G401 (cell line): ENCODE measurements around the gene CFAP126. TPM values are rescaled to one million over a fixed set of nuclear protein-coding genes. Genes with fewer than 3 reads are reported as not detected.
A peak's percentile ranks its signal among the peaks of the same experiment; 100 is the strongest.
"Not testable (repeated sequence)": the region's sequence is repeated elsewhere in the genome, so short reads cannot be mapped to it uniquely, and the experiment has no call there.

ENCODE experiments used
- DNase-seq: peaks from one replicate; pipeline ENCODE4 v3.0.0-alpha.2; 2015; ENCODE audit warnings: low spot score
- in situ Hi-C: cut with HindIII; loops from 2 replicates; pipeline ENCODE4 v1.10.0; 2016; ENCODE audit warnings: low sequenced_read_pairs, mixed read lengths
- total RNA-seq: library from RNA; depleted of rRNA; stranded (reverse); fragments of >200 nt; shearing (Covaris generic); gene quantifications from 2 replicates; pipeline ENCODE4 v1.2.3, GENCODE V29; 2014

Gene CFAP126
- total RNA-seq, 1 experiment from 2014 or later, result not detected

DNA sequence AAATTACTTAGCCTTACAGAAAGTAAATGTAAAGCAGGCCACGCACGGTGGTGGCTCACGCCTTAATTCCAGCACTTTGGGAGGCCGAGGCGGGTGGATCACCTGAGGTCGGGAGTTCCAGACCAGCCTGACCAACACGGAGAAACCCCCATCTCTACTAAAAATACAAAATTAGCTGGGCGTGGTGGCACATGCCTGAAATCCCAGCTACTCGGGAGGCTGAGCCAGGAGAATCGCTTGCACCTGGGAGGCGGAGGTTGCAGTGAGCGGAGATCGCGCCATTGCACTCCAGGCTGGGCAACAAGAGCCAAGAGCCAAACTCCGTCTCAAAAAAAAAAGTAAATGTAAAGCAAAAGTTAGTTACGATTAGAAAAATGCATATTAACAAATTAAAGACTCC, 21.5 kb upstream of the CFAP126 start:
- in situ Hi-C loops, result loop anchor here (25.0 kb wide), 1 partner anchor 177 kb away; the partner anchor contains the start of genes APOA2, FCER1G and NDUFS2
- DNase-seq, result not testable (repeated sequence)

GRCh38 chr1:161388639-161389038, 21.0 kb upstream of the CFAP126 start:
- in situ Hi-C loops, result loop anchor here (25.0 kb wide), 1 partner anchor 176 kb away; the partner anchor contains the start of genes APOA2, FCER1G and NDUFS2
- DNase-seq, result no peak

DNA sequence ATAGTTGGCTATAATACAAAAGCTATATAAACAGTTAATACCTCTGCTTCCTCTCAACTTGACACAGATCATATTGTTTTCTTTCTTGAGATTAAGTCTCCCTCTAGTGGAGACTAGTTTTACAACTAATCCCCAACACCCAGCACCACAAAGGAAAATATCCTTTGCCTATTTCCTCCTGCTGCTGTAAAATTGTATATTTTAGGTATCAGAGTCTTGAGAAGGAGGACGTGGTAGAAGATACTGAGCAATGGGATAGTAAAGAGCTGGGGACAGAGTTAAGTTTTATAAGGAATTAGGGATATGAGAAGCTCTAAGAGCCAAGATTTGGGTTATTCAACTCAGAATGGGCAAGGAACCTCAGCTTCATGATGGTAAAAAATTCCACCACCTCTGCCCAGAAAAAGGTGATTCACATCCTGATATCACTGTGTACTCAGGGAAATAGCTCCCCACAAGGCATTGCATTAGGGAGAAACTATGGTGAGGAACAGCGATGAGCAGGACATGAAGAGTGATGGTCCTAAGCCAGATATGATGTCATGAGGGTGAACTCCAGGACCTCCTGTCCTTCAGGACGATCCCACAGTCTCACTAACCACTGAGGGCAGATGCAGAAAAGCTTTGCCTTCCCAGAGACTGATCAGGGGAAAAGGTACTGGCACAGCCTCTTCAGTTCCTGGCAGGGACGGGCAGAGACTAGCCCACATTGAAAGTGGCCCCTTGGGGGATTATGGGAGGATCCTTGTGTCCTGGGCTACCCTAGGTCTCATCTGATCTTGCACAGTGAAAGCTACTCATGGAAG, 14.7 kb upstream of the CFAP126 start:
- in situ Hi-C loops, result loop anchor here (25.0 kb wide), 1 partner anchor 170 kb away; the partner anchor contains the start of genes APOA2, FCER1G and NDUFS2

DNA sequence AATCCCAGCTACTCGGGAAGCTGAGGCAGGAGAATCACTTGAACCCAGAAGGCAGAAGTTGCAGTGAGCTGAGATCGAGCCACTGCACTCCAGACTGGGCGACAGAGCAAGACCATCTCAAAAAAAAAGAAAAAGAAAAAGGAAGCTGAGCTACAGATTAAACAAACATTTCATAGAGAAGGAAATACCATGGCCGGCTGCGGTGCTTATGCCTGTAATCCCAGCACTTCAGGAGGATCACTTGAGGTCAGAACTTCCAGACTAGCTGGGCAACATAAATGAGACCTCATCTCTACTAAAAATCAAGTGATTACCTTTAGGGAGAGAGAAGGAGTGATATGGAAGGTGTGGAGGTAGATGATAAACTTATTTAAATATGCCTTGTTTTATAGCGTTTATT, 14.0 kb upstream of the CFAP126 start:
- no peak for DNase-seq
- in situ Hi-C loops, result loop anchor here (25.0 kb wide), 1 partner anchor 169 kb away; the partner anchor contains the start of genes APOA2, FCER1G and NDUFS2

More for the DNA sequence above, 14.7 kb upstream of the CFAP126 start:
- peak; percentile 76 for DNase-seq

GRCh38 chr1:161379071-161379470, 11.4 kb upstream of the CFAP126 start:
- peak; percentile 55 for DNase-seq
- in situ Hi-C loops, result loop anchor here (25.0 kb wide), 1 partner anchor 167 kb away; the partner anchor contains the start of genes APOA2, FCER1G and NDUFS2

DNA sequence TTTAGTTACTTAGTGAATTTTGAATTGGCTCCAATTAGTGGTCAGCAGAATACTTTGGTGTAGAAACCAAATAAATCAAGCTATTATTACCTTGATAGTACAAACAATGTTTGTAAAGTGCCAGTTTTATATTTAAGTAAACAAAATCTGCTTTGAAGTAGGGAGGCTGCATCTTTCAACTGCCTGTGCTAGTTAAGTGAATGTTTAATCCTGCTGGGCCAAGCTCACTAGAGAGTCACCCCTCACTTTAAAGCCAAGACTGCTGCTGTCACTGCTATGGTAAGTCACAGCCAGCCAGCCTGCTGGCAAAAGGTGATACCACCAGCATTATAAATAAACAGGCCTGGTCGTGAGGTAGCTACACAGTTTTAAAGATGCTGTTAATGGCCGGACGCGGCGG, 10.3 kb upstream of the CFAP126 start:
- in situ Hi-C loops, result loop anchor here (25.0 kb wide), 1 partner anchor 166 kb away; the partner anchor contains the start of genes APOA2, FCER1G and NDUFS2
- DNase-seq, result no peak

DNA sequence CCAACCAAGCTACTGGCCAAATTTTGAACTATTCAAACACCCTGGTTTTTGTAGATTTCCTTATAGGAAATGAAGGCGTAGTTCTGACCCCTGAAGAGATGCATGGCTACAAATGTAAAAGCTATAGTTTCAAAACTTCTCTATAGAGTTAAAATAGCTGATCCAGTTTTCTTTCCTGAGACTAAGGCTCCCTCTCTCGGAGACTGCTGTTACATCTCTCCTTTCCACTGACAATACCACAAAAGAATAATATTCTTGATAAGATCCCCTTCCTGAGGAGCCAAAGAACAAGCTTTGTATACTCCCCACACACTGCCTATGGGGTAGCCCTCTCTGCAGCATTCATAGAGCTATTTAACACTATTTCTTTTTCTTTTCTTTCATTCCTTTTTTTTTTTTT, 6.7 kb upstream of the CFAP126 start:
- no peak for DNase-seq
- in situ Hi-C loops, result no loop called here

DNA sequence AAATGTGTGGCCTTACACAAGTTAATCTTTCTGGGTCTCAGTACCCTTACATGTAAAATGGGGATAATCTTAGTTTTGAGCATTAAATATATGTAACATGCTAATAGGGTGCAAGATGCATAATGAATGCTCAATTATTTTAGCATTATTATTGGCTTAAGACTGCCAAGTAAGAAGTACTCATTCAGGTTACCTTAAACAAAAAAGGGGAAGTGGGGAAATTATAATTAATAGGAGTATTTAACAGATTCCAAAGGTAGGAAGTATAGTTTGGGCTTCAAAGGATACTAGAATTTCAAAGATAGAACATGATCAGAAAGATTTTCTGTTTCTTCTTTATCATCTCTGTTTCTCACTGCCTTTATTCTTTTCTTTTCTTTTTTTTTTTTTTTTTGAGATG, 5.8 kb upstream of the CFAP126 start:
- in situ Hi-C loops, result no loop called here
- no peak for DNase-seq

DNA sequence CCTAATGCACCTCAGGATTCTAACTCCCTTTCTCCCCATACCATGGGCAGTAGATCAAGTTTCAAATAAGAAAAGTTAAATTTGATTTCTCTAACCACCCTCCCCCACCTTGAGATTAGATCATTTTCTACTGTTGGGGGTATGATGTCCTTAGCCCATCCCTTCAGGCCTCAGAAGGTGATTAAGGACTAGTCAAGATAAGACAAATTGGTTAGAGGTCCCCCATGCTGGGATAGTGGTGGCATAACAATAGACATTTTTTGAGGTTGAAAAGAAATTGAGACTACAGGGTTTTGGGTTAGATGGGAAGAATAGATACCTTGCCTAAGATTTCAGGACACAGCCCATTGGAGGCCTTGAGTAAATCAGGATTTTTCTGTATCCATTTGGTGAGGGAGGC, 2.5 kb downstream of the CFAP126 start:
- in situ Hi-C loops, result no loop called here
- no peak for DNase-seq

- DNase-seq, result no peak
- in situ Hi-C loops, result no loop called here
Observed at GRCh38 chr1:161364332-161364731, 3.3 kb downstream of the CFAP126 start.

- no peak for DNase-seq
- in situ Hi-C loops, result no loop called here
Observed at GRCh38 chr1:161359291-161359690, 8.4 kb downstream of the CFAP126 start.

DNA sequence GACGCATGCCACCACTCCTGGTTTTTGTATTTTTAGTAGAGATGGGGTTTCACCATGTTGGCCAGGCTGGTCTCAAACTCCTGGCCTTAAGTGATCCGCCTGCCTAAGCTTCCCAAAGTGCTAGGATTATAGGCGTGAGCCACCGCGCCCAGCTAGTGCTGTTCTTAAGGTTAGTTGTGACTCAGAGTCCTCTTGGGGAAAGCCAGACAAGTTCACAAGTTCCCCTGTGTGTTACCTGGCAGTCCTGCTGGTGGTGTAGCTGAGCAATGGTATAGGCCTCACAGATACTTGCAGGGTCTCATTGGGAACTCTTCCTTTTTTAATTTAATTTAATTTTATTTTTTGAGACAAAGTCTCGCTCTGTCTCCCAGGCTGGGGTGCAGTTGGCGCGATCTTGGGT, 10.6 kb downstream of the CFAP126 start:
- in situ Hi-C loops, result no loop called here
- DNase-seq, result no peak

- DNase-seq, result no peak
- in situ Hi-C loops, result no loop called here
Observed at GRCh38 chr1:161351482-161351881, 16.2 kb downstream of the CFAP126 start.

GRCh38 chr1:161350671-161351070, 17.0 kb downstream of the CFAP126 start:
- DNase-seq, result no peak
- in situ Hi-C loops, result no loop called here

DNA sequence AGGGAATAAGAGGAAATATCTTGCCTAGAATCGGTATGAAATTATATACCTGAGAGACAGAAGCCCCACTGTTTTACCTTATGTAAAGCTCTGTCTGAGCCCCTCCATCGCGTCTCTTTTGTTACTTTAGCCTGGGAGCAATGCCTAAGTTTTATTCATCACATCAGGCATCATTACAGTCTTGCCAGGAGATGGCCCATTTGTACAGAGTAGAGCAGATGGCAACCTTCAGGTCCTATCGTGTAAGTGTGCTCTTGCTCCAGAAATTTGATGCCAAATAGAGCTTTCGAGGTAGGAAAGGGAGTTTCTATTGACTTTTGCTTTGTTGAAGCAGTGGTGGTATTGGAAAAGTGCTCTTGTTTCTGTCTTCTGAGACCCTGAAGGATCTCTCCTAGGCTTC, 24.9 kb downstream of the CFAP126 start:
- DNase-seq, result peak; percentile 76
- in situ Hi-C loops, result no loop called here

GRCh38 chr1:161342177-161342576, 25.5 kb downstream of the CFAP126 start:
- no peak for DNase-seq
- in situ Hi-C loops, result no loop called here

DNA sequence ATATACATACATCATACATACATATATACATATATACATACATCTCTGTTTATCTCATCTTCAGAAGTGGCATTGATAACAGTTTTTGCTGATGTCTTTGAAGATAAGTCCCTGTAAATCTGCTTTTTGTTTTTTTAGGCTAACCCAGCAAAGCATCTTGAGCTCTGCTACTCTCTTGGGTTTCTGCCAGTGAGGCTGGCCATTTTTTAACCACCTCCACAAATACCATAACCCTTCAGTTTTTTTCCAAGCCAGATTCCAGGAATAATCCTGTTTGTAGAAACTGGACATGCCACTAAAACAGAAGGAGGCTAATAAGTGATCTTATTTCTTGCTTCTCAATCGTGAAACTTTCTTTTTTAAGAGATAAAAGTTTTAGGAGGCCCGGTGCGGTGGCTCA, 31.9 kb downstream of the CFAP126 start:
- in situ Hi-C loops, result no loop called here
- DNase-seq, result no peak

DNA sequence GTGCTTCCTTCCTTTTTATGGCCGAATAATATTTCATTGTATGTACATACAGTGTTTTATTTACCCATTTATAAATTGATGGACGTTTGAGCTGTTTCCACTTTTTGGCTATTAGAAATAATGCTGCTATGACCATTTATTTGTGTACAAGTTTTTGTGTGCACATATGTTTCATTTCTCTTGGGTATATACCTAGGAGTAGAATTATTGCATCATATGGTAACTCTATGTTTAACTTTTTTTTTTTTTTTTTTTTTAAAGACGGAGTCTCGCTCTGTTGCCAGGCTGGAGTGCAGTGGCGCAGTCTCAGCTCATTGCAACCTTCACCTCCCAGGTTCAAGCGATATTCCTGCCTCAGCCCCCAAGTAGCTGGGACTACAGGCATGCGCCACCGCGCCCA, 34.5 kb downstream of the CFAP126 start:
- no peak for DNase-seq
- in situ Hi-C loops, result no loop called here

GRCh38 chr1:161330346-161330745, 37.3 kb downstream of the CFAP126 start:
- DNase-seq, result no peak
- in situ Hi-C loops, result no loop called here

DNA sequence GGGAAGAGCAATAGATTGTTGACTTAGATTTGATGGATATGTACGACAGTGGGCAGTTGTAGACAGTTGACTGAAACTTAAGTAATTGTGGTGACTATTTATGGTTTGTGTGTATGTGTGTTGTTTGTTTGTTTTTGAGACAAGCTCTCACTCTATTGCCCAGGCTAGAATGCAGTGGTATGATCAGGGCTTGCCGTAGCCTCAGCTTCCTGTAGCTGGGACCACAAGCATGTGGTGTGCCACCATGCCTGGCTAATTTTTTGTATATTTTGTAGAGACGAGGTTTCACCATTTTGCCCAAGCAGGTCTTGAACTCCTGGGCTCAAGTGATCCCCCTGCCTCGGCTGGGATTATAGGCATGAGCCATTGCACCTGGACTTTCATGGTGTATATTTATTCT, 43.7 kb downstream of the CFAP126 start:
- no peak for DNase-seq
- in situ Hi-C loops, result no loop called here
